NB4 (cell line): ENCODE results near the gene STING1.
"Not testable (repeated sequence)": the region's sequence is repeated elsewhere in the genome, so short reads cannot be mapped to it uniquely, and the experiment has no call there.

Experiments used
- DNase-seq: peaks from one replicate; pipeline ENCODE4 v3.0.0; 2010; ENCODE audit warnings: low read depth
- H3K4me3 ChIP-seq: one replicate; pipeline ENCODE4 v1.5.1; 2011; ENCODE audit warnings: mild to moderate bottlenecking, low read depth, low read length, moderate library complexity
- CTCF ChIP-seq: IDR thresholded peaks from one replicate; pipeline ENCODE4 v1.5.1; 2012; ENCODE audit warnings: low read depth, low read length
- MAX ChIP-seq: IDR thresholded peaks from 2 replicates; pipeline ENCODE4 v1.6.1; 2011; ENCODE audit warnings: low read depth, low read length
- MYC ChIP-seq: IDR thresholded peaks from 2 replicates; pipeline ENCODE4 v1.6.1; 2011; ENCODE audit warnings: low read depth, low read length
- POLR2A ChIP-seq: IDR thresholded peaks from 2 replicates; pipeline ENCODE4 v1.6.1; 2011; ENCODE audit warnings: mild to moderate bottlenecking; ENCODE audit not compliant: insufficient read length; ENCODE audit errors: extremely low read depth

STING1 gene

GRCh38 chr5:139482050-139482889 is at the start of gene STING1:
Gene STING1 (minus strand): TSS chr5:139482758. CDS start chr5:139481704, 1,054 bp downstream.
- peak within 1 kb of the TSS; percentile 75 for H3K4me3 ChIP-seq
- peak; percentile 98 for DNase-seq
- TF ChIP-seq CTCF (no peak), MAX (peak; percentile 3)

GRCh38 chr5:139531772-139532169 is 49.2 kb upstream of the STING1 start:
- TF ChIP-seq MYC = no peak
- no peak for TF ChIP-seq CTCF
- TF ChIP-seq POLR2A = no peak
- TF ChIP-seq MAX = no peak
- DNase-seq = no peak

GRCh38 chr5:139530079-139530478 is 47.5 kb upstream of the STING1 start:
- not testable (repeated sequence) for H3K4me3 ChIP-seq, DNase-seq

More at GRCh38 chr5:139531772-139532169, 49.2 kb upstream of the STING1 start:
- no peak overlapping the region for H3K4me3 ChIP-seq

- not testable (repeated sequence) for DNase-seq, H3K4me3 ChIP-seq
Observed at GRCh38 chr5:139528695-139529094, 46.1 kb upstream of the STING1 start.

GRCh38 chr5:139527896-139528467 is 45.4 kb upstream of the STING1 start:
- not testable (repeated sequence) for DNase-seq, H3K4me3 ChIP-seq

GRCh38 chr5:139527090-139527470 is 44.5 kb upstream of the STING1 start:
- not testable (repeated sequence) for H3K4me3 ChIP-seq, DNase-seq

- DNase-seq, H3K4me3 ChIP-seq: not testable (repeated sequence)
Observed at GRCh38 chr5:139526309-139527089, 43.9 kb upstream of the STING1 start.

- not testable (repeated sequence) for DNase-seq, H3K4me3 ChIP-seq
Observed at GRCh38 chr5:139525586-139526308, 43.2 kb upstream of the STING1 start.

- H3K4me3 ChIP-seq = no peak overlapping the region
- no peak for DNase-seq
- TF ChIP-seq MYC (no peak), CTCF (no peak), POLR2A (no peak), MAX (no peak)
Observed at GRCh38 chr5:139524940-139525585, 42.5 kb upstream of the STING1 start.
